Adrenal gland (tissue), 5 donors: ENCODE data around the gene PIK3R4.

Source experiments
- CTCF ChIP-seq, 6 experiments: fragments of 450-650 bp in 4 of 6; fragments of 200-600 bp in 2 of 6; sonication (generic) in 1 of 6; IDR thresholded peaks; 1 replicate in 5 of 6; 2 replicates in 1 of 6; pipeline versions ENCODE4 v1.5.1 to v1.8.0; 2016 to 2021; ENCODE audit warnings: antibody characterized with exemption in 6 of 6, mild to moderate bottlenecking in 2 of 6, moderate library complexity in 1 of 6
- POLR2A ChIP-seq, 2 donors: fragments of 450-650 bp; IDR thresholded peaks; one replicate each; pipeline ENCODE4 v1.6.1; 2017; ENCODE audit warnings: antibody characterized with exemption in 2 of 2, mild to moderate bottlenecking in 2 of 2, moderate library complexity in 1 of 2
- donor health status: DM: no; HTN: no; CAD: no.

- TF ChIP-seq CTCF (IDR thresholded peaks at IDR 0.05) = no peak
- no peak for TF ChIP-seq POLR2A (IDR thresholded peaks at IDR 0.05)
Measured at GRCh38 chr3:130656627-130657026, 90.0 kb downstream of the PIK3R4 start.
